Measurements from ENCODE around the gene IL10RB. TPM values are rescaled to one million over a fixed set of nuclear protein-coding genes. Genes with fewer than 3 reads are reported as not detected.

Gene IL10RB
- total and polyA plus RNA-seq, 2 of the 8 experiments (the other 6 are each of a cell fraction or from before 2014, with no cell fraction given): 2.7 to 3.2 TPM

GRCh38 chr21:33268393-33268736, 2.2 kb downstream of the IL10RB start:
- no peaks in the 10 kb centered on the region for H3K79me2 ChIP-seq (ENCODE audit: control insufficient read depth in 1 of 2, insufficient read depth in 2 of 2, low read length in 2 of 2)
- H2BK15ac ChIP-seq (ENCODE audit: low read length): no peak overlapping the region
- no peak overlapping the region for H3K4me2 ChIP-seq (ENCODE audit: insufficient read depth in 1 of 2, low read depth in 2 of 2, low read length in 2 of 2)
- no peak overlapping the region for H2BK120ac ChIP-seq (replicated peaks; ENCODE audit: low read depth, low read length)
- peaks cover 0 to 4% (median under 1%) of the 10 kb centered on the region in 4 experiments; a peak in 3 of 7 replicates for H3K4me1 ChIP-seq (replicated peaks in 1 of 4; ENCODE audit: control insufficient read depth in 3 of 4, insufficient read depth in 4 of 4, low read length in 3 of 4)
- H3K9ac ChIP-seq (replicated peaks in 1 of 4; ENCODE audit: extremely low read depth in 1 of 4, low read depth in 3 of 4, low read length in 3 of 4): no peak overlapping the region
- no peak overlapping the region for H3K4me3 ChIP-seq (ENCODE audit: extremely low read depth in 1 of 4, insufficient read depth in 2 of 4, low read depth in 3 of 4, low read length in 4 of 4)
- no peak overlapping the region for H4K8ac ChIP-seq (ENCODE audit: extremely low read depth, insufficient read depth, low read length)
- no peak overlapping the region for H3K56ac ChIP-seq (replicated peaks; ENCODE audit: insufficient read length, low read depth, low read length)
- H2BK12ac ChIP-seq (ENCODE audit: low read depth, low read length): no peak overlapping the region
- no peaks in the 10 kb centered on the region for H3K79me1 ChIP-seq (ENCODE audit: low read depth, low read length)
- ChIA-PET POLR2A (ENCODE audit: partially characterized antibody) (no interaction called here), CTCF (ENCODE audit: partially characterized antibody) (interaction anchor here (1.1 to 1.4 kb wide), 3 partner anchors 11 to 26 kb away, joined by 3 to 4 read pairs (median 3); no protein-coding TSS in a partner anchor)
- peaks cover 0 to 5% of the 10 kb centered on the region in 2 experiments for H4K20me1 ChIP-seq (replicated peaks in 1 of 2; ENCODE audit: control insufficient read depth in 1 of 2, insufficient read depth in 2 of 2, low read length in 2 of 2)
- H3K4ac ChIP-seq (replicated peaks; ENCODE audit: insufficient read length, low read depth, low read length): no peak overlapping the region
- H4K91ac ChIP-seq (replicated peaks; ENCODE audit: insufficient read length, low read length): no peak overlapping the region
- H2BK5ac ChIP-seq (ENCODE audit: low read depth, low read length): no peak overlapping the region
- no peak overlapping the region for H2AK5ac ChIP-seq (ENCODE audit: low read depth, low read length)
- no peak overlapping the region for H3K27ac ChIP-seq (ENCODE audit: low read depth, low read length)
- no peaks in the 10 kb centered on the region; a peak in 1 of 7 replicates for H3K27me3 ChIP-seq (replicated peaks in 1 of 4; ENCODE audit: control insufficient read depth in 3 of 4, extremely low read depth in 1 of 4, insufficient read depth in 3 of 4, low read length in 3 of 4)
- H3K9me3 ChIP-seq (ENCODE audit: insufficient read depth in 2 of 2, low read depth in 1 of 2, low read length in 1 of 2): no peaks in the 10 kb centered on the region
- no peak overlapping the region for H3K23ac ChIP-seq (ENCODE audit: insufficient read length)
- FAIRE-seq: no peak
- H2BK20ac ChIP-seq (ENCODE audit: low read length): no peak overlapping the region
- no peak overlapping the region for H2AFZ ChIP-seq (ENCODE audit: low read length)
- H3K23me2 ChIP-seq (ENCODE audit: low read depth, low read length): peaks cover 7% of the 10 kb centered on the region; the same call in 1 of the 2 replicates
- H4K5ac ChIP-seq (ENCODE audit: insufficient read length, low read depth, low read length): no peak overlapping the region
- no peak for DNase-seq (ENCODE audit: low read depth in 1 of 2, low spot score in 2 of 2)
- TF ChIP-seq GABPA (IDR thresholded peaks at IDR 0.05; ENCODE audit: borderline replicate concordance, insufficient read depth, low read length): no peak
- TF ChIP-seq ATF3 (IDR thresholded peaks at IDR 0.05; ENCODE audit: insufficient read depth, low read depth, low read length): no peak
- no peak for TF ChIP-seq SP1 (IDR thresholded peaks at IDR 0.05; ENCODE audit: low read depth, low read length)
- no peak for TF ChIP-seq CREB1 (IDR thresholded peaks at IDR 0.05)
- TF ChIP-seq POLR2AphosphoS5 (IDR thresholded peaks at IDR 0.05; ENCODE audit: low read depth, low read length): no peak
- no peak for TF ChIP-seq RNF2 (IDR thresholded peaks at IDR 0.05; ENCODE audit: borderline replicate concordance, low read depth, low read length, missing control alignments, poor library complexity, severe bottlenecking)
- no peak for TF ChIP-seq ATF2 (IDR thresholded peaks at IDR 0.05; ENCODE audit: low read length)
- H3K14ac ChIP-seq (ENCODE audit: insufficient read length): no peak overlapping the region
- H3K18ac ChIP-seq (ENCODE audit: extremely low read depth, low read length): no peak overlapping the region
- 73% methylated on average over 7 of the region's 7 CpGs; no CpG with 5 or more reads in 1 of the 2 experiments for WGBS, 2 experiments (ENCODE audit: extremely low coverage in 1 of 2, insufficient coverage in 1 of 2, insufficient read length in 1 of 2, insufficient replicate concordance in 2 of 2, low coverage in 1 of 2, low lambda C conversion rate in 2 of 2, missing lambda C conversion rate in 1 of 2)
- peaks cover 0 to 2% (median under 1%) of the 10 kb centered on the region in 4 experiments; a peak in 1 of 8 replicates for H3K36me3 ChIP-seq (ENCODE audit: control insufficient read depth in 2 of 4, insufficient read depth in 4 of 4, low read length in 3 of 4)

Data from H1 (cell line).